C4-2B (cell line): Measurements from ENCODE around the gene GRIA4.

Experiments
- CTCF ChIP-seq: fragments of 450-650 bp; conservative IDR thresholded peaks from 2 replicates; pipeline ENCODE4 v1.5.1; 2017; ENCODE audit warnings: mild to moderate bottlenecking
- ZFX ChIP-seq: fragments of 450-650 bp; IDR thresholded peaks from 2 replicates; pipeline ENCODE4 v1.6.1; 2017

- TF ChIP-seq CTCF (no peak), ZFX (no peak)
Observed at GRCh38 chr11:105635466-105635865, 25.6 kb downstream of the GRIA4 start.
